Stomach (tissue), 9 donors: ENCODE data around the gene ARFGAP3. TPM values are rescaled to one million over a fixed set of nuclear protein-coding genes. Genes with fewer than 3 reads are reported as not detected.

Experiments used
- DNase-seq, 2 donors: peaks; one replicate each; pipeline versions ENCODE4 v3.0.0 to v3.0.0-alpha.2; 2013 to 2019
- H3K27ac ChIP-seq, 5 donors: fragments of 200-600 bp in 4 of 5; sonication (generic) in 4 of 5; one replicate each; pipeline ENCODE4 v1.5.1; 2013 to 2019; ENCODE audit warnings: mild to moderate bottlenecking in 1 of 5, moderate library complexity in 1 of 5
- H3K27me3 ChIP-seq, 3 donors: fragments of 200-600 bp; sonication (generic); one replicate each; pipeline ENCODE4 v1.5.1; 2017 to 2019; ENCODE audit warnings: mixed run types in 1 of 3
- H3K36me3 ChIP-seq, 4 donors: fragments of 200-600 bp; sonication (generic); 1 replicate in 3 of 4; 2 replicates in 1 of 4; pipeline ENCODE4 v1.5.1; 2016 to 2019
- H3K4me1 ChIP-seq, 4 donors: fragments of 200-600 bp; sonication (generic); one replicate each; pipeline ENCODE4 v1.5.1; 2016 to 2019
- H3K4me3 ChIP-seq, 4 donors: fragments of 200-600 bp; sonication (generic) in 3 of 4; one replicate each; pipeline ENCODE4 v1.5.1; 2016 to 2019; ENCODE audit warnings: mild to moderate bottlenecking in 1 of 4
- H3K9me3 ChIP-seq, 4 donors: fragments of 200-600 bp; sonication (generic); one replicate each; pipeline ENCODE4 v1.5.1; 2016 to 2019
- EP300 ChIP-seq: sonication (generic); formaldehyde crosslinking; IDR thresholded peaks from one replicate; pipeline ENCODE4 v1.6.1; 2017; ENCODE audit warnings: antibody characterized with exemption
- POLR2A ChIP-seq, 4 donors: fragments of 450-650 bp; IDR thresholded peaks; one replicate each; pipeline ENCODE4 v1.6.1; 2016; ENCODE audit warnings: antibody characterized with exemption in 4 of 4, control low read depth in 2 of 4, mild to moderate bottlenecking in 1 of 4, moderate library complexity in 1 of 4
- POLR2AphosphoS5 ChIP-seq, 3 donors: sonication (generic); formaldehyde crosslinking; IDR thresholded peaks; one replicate each; pipeline ENCODE4 v1.6.1; 2016; ENCODE audit warnings: antibody characterized with exemption in 3 of 3
- WGBS, 5 donors: extraction: QIAGEN DNeasy Blood & Tissue Kit in 3 of 5; methylation state at CpG; one replicate each; pipeline versions ENCODE4 v1.1.5 to v1.1.7; 2013 to 2018; 5-methylcytosine and 5-hydroxymethylcytosine counted together
- intact Hi-C: fragments of 100-400 bp; cut with DNase I; formaldehyde crosslinking; loops from one replicate; pipeline ENCODE4 v1.15.1; 2023; ENCODE audit warnings: low total_unique reads
- polyA plus RNA-seq, 3 donors: library from polyadenylated mRNA; stranded (reverse); fragments of 200-250 nt; gene quantifications; one replicate each; pipeline ENCODE4 v1.2.3, GENCODE V29; 2013
- total RNA-seq, 5 donors: library from RNA; depleted of rRNA; stranded (reverse); fragments of >200 nt; gene quantifications; one replicate each; pipeline versions ENCODE4 v1.1.0 to v1.2.3, GENCODE V29; 2014 to 2016
- TF ChIP-seq, protein P1 (sequence below), 7 experiments: fragments of 450-650 bp in 4 of 7; fragments of 200-600 bp in 3 of 7; sonication (generic) in 3 of 7; IDR thresholded peaks; one replicate each; pipeline ENCODE4 v1.5.1; 2016 to 2019; ENCODE audit warnings: antibody characterized with exemption in 7 of 7, control low read depth in 2 of 7, mild to moderate bottlenecking in 1 of 7
- donor health status: healthy with polysubstance abuse.
- donor health status: Bipolar disorder and iron deficiency.
- donor health status: healthy.

ARFGAP3 gene
- total and polyA plus RNA-seq, 8 donors = 4.6 to 77.5 (median 39.9) TPM

DNA sequence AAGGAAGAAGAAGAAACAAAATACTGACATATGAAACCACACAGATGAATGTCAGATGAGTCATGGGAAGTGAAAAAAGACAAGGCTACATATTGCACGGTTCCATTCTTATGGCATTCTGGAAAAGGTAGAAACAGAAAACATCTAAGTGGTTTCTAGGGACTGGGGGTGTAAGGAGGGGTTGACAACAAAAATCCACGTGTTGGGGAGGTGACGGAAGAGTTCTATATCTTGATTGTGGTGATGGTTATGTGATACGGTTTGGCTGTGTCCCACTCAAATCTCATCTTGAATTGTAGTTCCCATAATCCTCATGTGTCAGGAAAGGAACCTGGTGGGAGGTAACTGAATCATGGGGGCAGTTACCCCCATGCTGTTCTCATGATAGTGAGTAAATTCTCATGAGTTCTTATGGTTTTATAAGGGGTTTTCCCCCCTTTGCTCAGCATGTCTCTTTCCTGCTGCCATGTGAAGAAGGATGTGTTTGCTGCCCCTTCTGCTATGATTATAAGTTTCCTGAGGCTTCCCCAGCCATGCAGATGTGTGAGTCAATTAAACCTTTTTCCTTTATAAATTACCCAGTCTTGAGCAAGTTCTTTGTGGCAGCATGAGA is 6.4 kb upstream of the ARFGAP3 start:
- intact Hi-C loops = no loop called here
- Histone ChIP-seq H3K27ac (no peak overlapping the region), H3K9me3 (no peaks in the 10 kb centered on the region), H3K36me3 (no peaks in the 10 kb centered on the region), H3K4me1 (peaks cover 4 to 29% (median 7%) of the 10 kb centered on the region in 4 donors), H3K27me3 (no peaks in the 10 kb centered on the region), H3K4me3 (no peak overlapping the region)
- DNase-seq = no peak
- WGBS, 5 donors = 66 to 73% (median 67%) methylated on average over 4 of the region's 4 CpGs
- TF ChIP-seq, protein P1, sequence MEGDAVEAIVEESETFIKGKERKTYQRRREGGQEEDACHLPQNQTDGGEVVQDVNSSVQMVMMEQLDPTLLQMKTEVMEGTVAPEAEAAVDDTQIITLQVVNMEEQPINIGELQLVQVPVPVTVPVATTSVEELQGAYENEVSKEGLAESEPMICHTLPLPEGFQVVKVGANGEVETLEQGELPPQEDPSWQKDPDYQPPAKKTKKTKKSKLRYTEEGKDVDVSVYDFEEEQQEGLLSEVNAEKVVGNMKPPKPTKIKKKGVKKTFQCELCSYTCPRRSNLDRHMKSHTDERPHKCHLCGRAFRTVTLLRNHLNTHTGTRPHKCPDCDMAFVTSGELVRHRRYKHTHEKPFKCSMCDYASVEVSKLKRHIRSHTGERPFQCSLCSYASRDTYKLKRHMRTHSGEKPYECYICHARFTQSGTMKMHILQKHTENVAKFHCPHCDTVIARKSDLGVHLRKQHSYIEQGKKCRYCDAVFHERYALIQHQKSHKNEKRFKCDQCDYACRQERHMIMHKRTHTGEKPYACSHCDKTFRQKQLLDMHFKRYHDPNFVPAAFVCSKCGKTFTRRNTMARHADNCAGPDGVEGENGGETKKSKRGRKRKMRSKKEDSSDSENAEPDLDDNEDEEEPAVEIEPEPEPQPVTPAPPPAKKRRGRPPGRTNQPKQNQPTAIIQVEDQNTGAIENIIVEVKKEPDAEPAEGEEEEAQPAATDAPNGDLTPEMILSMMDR (IDR thresholded peaks at IDR 0.05) = no peak
- no peak for TF ChIP-seq POLR2AphosphoS5 (IDR thresholded peaks at IDR 0.05)
- TF ChIP-seq EP300 = no peak
- TF ChIP-seq POLR2A (IDR thresholded peaks at IDR 0.05) = no peak

DNA sequence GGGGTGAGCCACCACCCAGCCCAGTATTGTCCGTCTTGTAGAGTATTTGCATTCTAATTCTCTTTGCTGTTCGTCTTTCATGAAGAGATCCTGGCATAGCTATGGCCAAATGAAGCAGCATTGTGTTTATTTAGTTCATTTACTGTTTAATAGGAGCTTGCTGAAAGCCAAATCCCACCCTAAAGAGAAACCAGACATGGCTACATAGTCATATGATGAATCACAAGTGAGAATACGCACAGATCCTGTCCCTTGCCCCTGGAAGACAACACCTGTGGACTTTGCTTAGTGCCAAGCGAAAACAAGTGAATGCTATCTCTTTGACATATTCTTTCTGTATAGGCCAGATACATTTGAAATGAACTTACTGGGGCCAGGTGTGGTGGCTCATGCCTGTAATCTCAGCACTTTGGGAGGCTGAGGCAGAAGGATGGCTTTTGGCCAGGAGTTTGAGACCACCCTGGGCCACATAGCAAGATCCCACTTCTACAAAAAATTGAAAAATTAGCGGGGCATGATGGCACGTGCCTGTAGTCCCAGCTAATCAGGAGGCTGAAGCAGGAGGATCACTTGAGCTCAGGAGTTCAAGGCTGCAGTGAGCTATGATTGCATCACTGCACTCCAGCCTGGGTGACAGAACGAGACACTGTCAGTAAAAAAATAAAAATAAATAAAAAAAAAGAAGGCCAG is 5.1 kb upstream of the ARFGAP3 start:
- no peaks in the 10 kb centered on the region for H3K27me3 ChIP-seq
- no peak overlapping the region for H3K4me3 ChIP-seq
- H3K9me3 ChIP-seq = no peaks in the 10 kb centered on the region
- intact Hi-C loops = no loop called here
- no peak for TF ChIP-seq POLR2A (IDR thresholded peaks at IDR 0.05)
- TF ChIP-seq, protein P1 (IDR thresholded peaks at IDR 0.05) = no peak
- TF ChIP-seq EP300 = no peak
- no peak for TF ChIP-seq POLR2AphosphoS5 (IDR thresholded peaks at IDR 0.05)
- H3K4me1 ChIP-seq = peaks cover 8 to 30% (median 10%) of the 10 kb centered on the region in 4 donors
- no peak for DNase-seq
- 81 to 87% (median 84%) methylated on average over 7 of the region's 7 CpGs for WGBS, 5 donors
- H3K36me3 ChIP-seq = no peaks in the 10 kb centered on the region
- H3K27ac ChIP-seq = no peak overlapping the region

DNA sequence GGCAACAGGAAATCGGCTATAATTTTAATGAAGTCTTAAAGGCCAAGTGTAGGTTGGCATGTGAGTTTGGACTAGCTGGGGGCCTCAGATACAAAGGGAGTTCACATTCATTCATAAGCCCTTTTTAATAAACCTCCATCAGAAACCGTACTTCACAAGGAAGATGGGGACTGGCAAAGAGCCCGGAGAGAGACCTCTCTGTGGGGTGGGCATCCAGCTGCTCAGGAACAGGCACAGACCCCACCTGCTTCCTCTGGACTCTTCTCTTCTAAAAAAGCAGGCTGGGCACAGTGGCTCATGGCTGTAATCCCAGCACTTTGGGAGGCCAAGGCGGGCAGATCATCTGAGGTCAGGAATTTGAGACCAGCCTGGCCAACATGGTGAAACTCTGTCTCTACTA is 3.9 kb upstream of the ARFGAP3 start:
- no peak overlapping the region for H3K4me3 ChIP-seq
- H3K27ac ChIP-seq = no peak overlapping the region

DNA sequence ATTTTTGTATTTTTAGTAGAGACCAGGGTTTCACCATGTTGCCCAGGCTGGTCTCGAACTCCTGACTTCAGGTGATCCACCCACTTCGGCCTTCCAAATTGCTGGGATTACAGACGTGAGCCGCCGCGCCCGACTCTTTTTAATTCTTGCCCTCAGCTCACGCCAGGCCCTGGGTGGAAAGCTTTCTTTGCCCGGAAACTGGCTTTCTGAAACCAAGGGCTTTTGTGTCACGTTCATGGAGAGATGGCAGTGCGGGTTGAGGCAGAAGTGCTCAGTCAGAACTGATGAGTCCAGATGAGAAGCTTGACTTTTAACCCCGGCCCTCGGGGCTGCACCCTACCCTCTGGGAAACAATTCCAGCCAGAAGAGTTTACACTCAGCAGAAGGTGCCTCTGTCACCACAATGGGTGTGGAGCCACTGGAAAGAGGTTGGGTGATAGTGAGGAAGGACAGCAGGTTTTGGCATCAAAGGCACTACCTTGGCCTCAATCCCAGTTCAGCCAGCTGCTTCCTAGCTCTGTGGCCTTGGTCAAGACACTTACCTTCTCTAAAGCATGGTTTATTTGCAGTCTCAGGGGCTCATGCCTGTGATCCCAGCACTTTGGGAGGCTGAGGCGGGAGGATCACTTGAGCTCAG is 890 bp upstream of the ARFGAP3 start:
- no peak for TF ChIP-seq EP300
- TF ChIP-seq, protein P1 (IDR thresholded peaks at IDR 0.05) = no peak
- no peak for TF ChIP-seq POLR2AphosphoS5 (IDR thresholded peaks at IDR 0.05)
- no peak for TF ChIP-seq POLR2A (IDR thresholded peaks at IDR 0.05)
- H3K4me3 ChIP-seq = peak overlapping the region; percentile 60 to 88 (median 78)
- peak overlapping the region in 4 of 5 donors; percentile 94 to 98 (median 98) for H3K27ac ChIP-seq

More for the DNA sequence above, 3.9 kb upstream of the ARFGAP3 start:
- intact Hi-C loops = no loop called here
- H3K36me3 ChIP-seq = no peaks in the 10 kb centered on the region
- TF ChIP-seq POLR2AphosphoS5 (IDR thresholded peaks at IDR 0.05) (no peak), POLR2A (IDR thresholded peaks at IDR 0.05) (no peak), EP300 (no peak)
- TF ChIP-seq, protein P1 (IDR thresholded peaks at IDR 0.05) = no peak
- WGBS, 5 donors = 65 to 74% (median 70%) methylated on average over 4 of the region's 4 CpGs
- no peak for DNase-seq
- H3K4me1 ChIP-seq = peaks cover 10 to 26% (median 12%) of the 10 kb centered on the region in 4 donors
- H3K27me3 ChIP-seq = no peaks in the 10 kb centered on the region
- no peaks in the 10 kb centered on the region for H3K9me3 ChIP-seq

More for the DNA sequence above, 890 bp upstream of the ARFGAP3 start:
- Histone ChIP-seq H3K36me3 (no peaks in the 10 kb centered on the region), H3K4me1 (peaks cover 19 to 44% (median 35%) of the 10 kb centered on the region in 4 donors), H3K9me3 (no peaks in the 10 kb centered on the region), H3K27me3 (no peaks in the 10 kb centered on the region)
- WGBS, 5 donors = 93 to 98% (median 94%) methylated on average over 14 of the region's 14 CpGs
- DNase-seq = peak in 1 of 2 donors; percentile 39
- intact Hi-C loops = no loop called here
